GM12878 (cell line): Measurements from ENCODE around the gene GABRB1. TPM values are rescaled to one million over a fixed set of nuclear protein-coding genes. Genes with fewer than 3 reads are reported as not detected.

ENCODE experiments used
- ATAC-seq: fragments of 200-7000 bp; cut with Tn5 transposase; 3 replicates; pipeline ENCODE4 v1.9.1; 2020; ENCODE audit warnings: mild to moderate bottlenecking, moderate library complexity
- BruUV-seq: library from RNA; stranded (reverse); fragments of 400-500 nt; replicated peaks from 2 replicates; lab custom pipeline; 2021; lab: Mats Ljungman, UMichigan
- CTCF ChIA-PET: fragments of 300-600 bp; sonication (Branson Sonifier 250); formaldehyde crosslinking; extraction: SDS; loops from one replicate; lab custom pipeline; 2021; ENCODE audit warnings: inconsistent platforms; lab: Yijun Ruan, JAX
- POLR2A ChIA-PET: fragments of 350-600 bp; formaldehyde crosslinking; extraction: SDS; loops from one replicate; lab custom pipeline; 2021; ENCODE audit warnings: inconsistent platforms; lab: Charles Lee
- RAD21 ChIA-PET: fragments of 300-600 bp; sonication (Branson Sonifier 250); formaldehyde crosslinking; loops from one replicate; lab custom pipeline; 2023; ENCODE audit warnings: antibody characterized with exemption; ENCODE audit not compliant: unreplicated experiment; lab: Charles Lee
- SMC1A ChIA-PET: fragments of 300-600 bp; sonication (Branson Sonifier 250); formaldehyde crosslinking; loops from one replicate; lab custom pipeline; 2023; ENCODE audit not compliant: unreplicated experiment, uncharacterized antibody; lab: Charles Lee
- DNase-seq: peaks from one replicate; pipeline ENCODE4 v3.0.0-alpha.2; 2011; ENCODE audit warnings: low read depth, low spot score
- FAIRE-seq: peaks from 3 replicates; lab custom pipeline; 2011; peaks lifted over from hg19 to GRCh38; lab: Jason Lieb, UNC
- H2AFZ ChIP-seq: 2 replicates; pipeline ENCODE4 v1.6.0; 2011; ENCODE audit warnings: low read depth, low read length, control low read depth; ENCODE audit not compliant: control insufficient read depth
- H3K27ac ChIP-seq: 2 replicates; pipeline ENCODE4 v1.5.1; 2011; ENCODE audit warnings: control low read depth; ENCODE audit not compliant: control insufficient read depth, insufficient read depth
- H3K27me3 ChIP-seq, 2 experiments: replicated peaks in 1 of 2; 2 replicates each; pipeline versions ENCODE4 v1.6.0 to v1.6.1; 2011; ENCODE audit warnings: low read length in 1 of 2; ENCODE audit not compliant: control insufficient read depth in 2 of 2, insufficient read depth in 2 of 2
- H3K36me3 ChIP-seq, 2 experiments: 2 replicates each; pipeline ENCODE4 v1.5.1; 2011; ENCODE audit warnings: low read length in 1 of 2; ENCODE audit not compliant: control insufficient read depth in 2 of 2, insufficient read depth in 2 of 2
- H3K4me1 ChIP-seq: 2 replicates; pipeline ENCODE4 v1.6.1; 2011; ENCODE audit warnings: mild to moderate bottlenecking, low read length, moderate library complexity, mixed read lengths; ENCODE audit not compliant: control insufficient read depth, insufficient read depth
- H3K4me2 ChIP-seq: 2 replicates; pipeline ENCODE4 v1.6.0; 2011; ENCODE audit warnings: control low read depth; ENCODE audit not compliant: control insufficient read depth, insufficient read depth
- H3K4me3 ChIP-seq: fragments of 200-600 bp; sonication (generic); 2 replicates; pipeline ENCODE4 v1.5.1; 2016
- H3K79me2 ChIP-seq: 2 replicates; pipeline ENCODE4 v1.6.0; 2011; ENCODE audit warnings: low read length; ENCODE audit not compliant: control insufficient read depth, insufficient read depth
- H3K9ac ChIP-seq: 2 replicates; pipeline ENCODE4 v1.8.0; 2011; ENCODE audit warnings: low read length, control low read depth, mixed read lengths; ENCODE audit not compliant: control insufficient read depth, insufficient read depth
- H3K9me3 ChIP-seq: replicated peaks from 3 replicates; pipeline ENCODE4 v1.5.1; 2011; ENCODE audit warnings: mild to moderate bottlenecking, low read length; ENCODE audit not compliant: control insufficient read depth, insufficient read depth
- H4K20me1 ChIP-seq: 2 replicates; pipeline ENCODE4 v1.6.0; 2011; ENCODE audit not compliant: control insufficient read depth, insufficient read depth
- ATF7 ChIP-seq: fragments of 450-650 bp; IDR thresholded peaks from 2 replicates; pipeline ENCODE4 v1.6.1; 2016; ENCODE audit warnings: low read depth, mild to moderate bottlenecking
- HDAC6 ChIP-seq: fragments of 200-600 bp; sonication (generic); IDR thresholded peaks from one replicate; pipeline ENCODE4 v1.8.0; 2017; ENCODE audit warnings: antibody characterized with exemption; ENCODE audit not compliant: unreplicated experiment
- NR2F1 ChIP-seq: fragments of 450-650 bp; conservative IDR thresholded peaks from 2 replicates; pipeline ENCODE4 v1.6.1; 2017; ENCODE audit warnings: mild to moderate bottlenecking
- ZBTB40 ChIP-seq: fragments of 450-650 bp; IDR thresholded peaks from 2 replicates; pipeline ENCODE4 v1.6.1; 2016; ENCODE audit warnings: mild to moderate bottlenecking, moderate library complexity, borderline replicate concordance
- WGBS: methylation state at CpG from one replicate; pipeline ENCODE4 v1.1.6; 2016; ENCODE audit warnings: low lambda C conversion rate; ENCODE audit not compliant: insufficient replicate concordance, insufficient coverage; ENCODE audit errors: missing lambda C conversion rate; 5-methylcytosine and 5-hydroxymethylcytosine counted together
- in situ Hi-C: fragments of 300-500 bp; cut with MboI; formaldehyde crosslinking; loops from 9 replicates; pipeline ENCODE4 v1.14.3; 2018; ENCODE audit warnings: mixed read lengths
- intact Hi-C: fragments of 100-400 bp; cut with micrococcal nuclease; formaldehyde crosslinking; loops from one replicate; pipeline ENCODE4 v1.14.2; 2022; ENCODE audit not compliant: unreplicated experiment
- polyA plus RNA-seq, 11 experiments: library from polyadenylated mRNA; depleted of rRNA in 4 of 11; unstranded in 6 of 11; stranded (reverse) in 5 of 11; fragments of >200 nt; fragmentation: Nextera tagmentation in 4 of 11; fragmentation: Illumina TruSeq in 1 of 11; extraction: Ambion mirVana in 4 of 11; extraction: Trizol in 1 of 11; gene quantifications; 1 replicate in 1 of 11; 2 replicates in 10 of 11; pipeline versions ENCODE4 v1.2.1 to v1.2.3, GENCODE V29; 2011 to 2016; ENCODE audit warnings: inconsistent platforms in 2 of 11, missing spikeins in 2 of 11, low read depth in 1 of 11
- total RNA-seq, 4 experiments: library from RNA; depleted of rRNA in 3 of 4; stranded (reverse); fragments of >200 nt in 3 of 4; fragmentation: Illumina TruSeq in 1 of 4; extraction: Trizol in 1 of 4; gene quantifications; 2 replicates each; pipeline versions ENCODE4 v1.2.1 to v1.2.3, GENCODE V29; 2013 to 2021

The GABRB1 gene
- total and polyA plus RNA-seq, 10 of the 15 experiments (the other 5 are each of a cell fraction or from before 2014, with no cell fraction given) = 0.13 to 0.92 TPM; not detected in 8

DNA sequence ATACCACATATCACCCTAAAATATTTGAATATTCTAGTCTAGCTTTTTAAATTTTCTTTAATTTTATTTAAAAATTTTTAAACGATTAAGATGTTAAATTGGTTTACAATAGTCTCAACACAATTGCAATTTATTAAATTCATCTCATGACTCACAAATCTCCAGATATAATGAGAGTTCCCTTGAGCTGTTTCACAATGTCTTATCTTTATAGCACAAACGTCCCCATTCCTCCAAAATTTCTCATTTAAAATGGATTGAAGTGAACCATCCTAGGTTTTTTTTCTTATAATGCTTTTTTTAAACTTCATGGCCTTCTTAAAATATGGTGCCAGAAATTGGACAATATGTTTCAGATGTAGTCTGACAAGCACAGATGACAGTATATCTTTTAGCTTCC lies 204.4 kb downstream of the GABRB1 start:
- Histone ChIP-seq H2AFZ (no peak overlapping the region), H3K36me3 (no peaks in the 10 kb centered on the region), H3K27ac (no peak overlapping the region), H3K79me2 (no peaks in the 10 kb centered on the region), H3K9me3 (no peaks in the 10 kb centered on the region), H3K9ac (no peak overlapping the region), H3K27me3 (no peaks in the 10 kb centered on the region), H3K4me2 (no peak overlapping the region), H3K4me3 (no peak overlapping the region)
- CTCF ChIA-PET = no interaction called here
- SMC1A ChIA-PET = interaction anchor here (1.4 kb wide), 1 partner anchor 9 kb away, joined by 3 read pairs; no protein-coding TSS in a partner anchor
- DNase-seq (no peak), ATAC-seq (no peak)
- no TSS peak for BruUV-seq
- intact Hi-C loops = no loop called here
- no peak for TF ChIP-seq ZBTB40
- no peak for TF ChIP-seq NR2F1
- TF ChIP-seq HDAC6 = no peak
- no peak for TF ChIP-seq ATF7
- TF ChIP-seq, all 136 proteins: peak for 0
- no peaks in the 10 kb centered on the region for H3K4me1 ChIP-seq
- RAD21 ChIA-PET = interaction anchor here (1.0 kb wide), 1 partner anchor 13 kb away, joined by 3 read pairs; no protein-coding TSS in a partner anchor
- POLR2A ChIA-PET = no interaction called here
- no peaks in the 10 kb centered on the region for H4K20me1 ChIP-seq
- FAIRE-seq = no peak
- WGBS = 0% methylated on average over 2 of the region's 2 CpGs
- in situ Hi-C loops = no loop called here
